ENCODE measurements around the gene ITGA8. TPM values are rescaled to one million over a fixed set of nuclear protein-coding genes. Genes with fewer than 3 reads are reported as not detected.
"Not testable (repeated sequence)": the region's sequence is repeated elsewhere in the genome, so short reads cannot be mapped to it uniquely, and the experiment has no call there.

ITGA8 gene
- total RNA-seq, 1 experiment from 2014 or later, result 0.02 TPM

DNA sequence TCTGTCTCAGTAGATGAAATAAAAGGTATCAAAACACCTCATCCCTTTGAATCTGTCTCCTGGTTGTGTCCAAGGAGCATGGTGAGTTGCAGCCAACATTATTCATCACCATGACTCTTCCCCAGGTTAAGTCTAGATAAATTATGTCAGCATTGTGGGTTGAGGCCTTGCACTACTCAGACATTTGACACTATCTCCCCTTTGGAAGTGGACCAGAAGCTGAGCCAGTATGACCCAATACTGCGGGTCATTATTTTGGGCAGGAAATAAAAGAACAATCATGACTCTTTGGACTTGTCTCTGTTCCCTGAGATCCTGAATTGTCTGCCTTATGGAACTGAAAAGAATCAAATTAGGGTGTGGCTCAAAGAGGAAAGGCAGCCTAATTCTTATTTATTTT is 180.5 kb downstream of the ITGA8 start:
- no peak overlapping the region for H2AFZ ChIP-seq (ENCODE audit: low read depth, low read length, poor library complexity, severe bottlenecking)
- H3K36me3 ChIP-seq (ENCODE audit: control insufficient read depth in 1 of 2, insufficient read depth in 2 of 2, low read length in 2 of 2), result no peaks in the 10 kb centered on the region
- H3K79me2 ChIP-seq (ENCODE audit: insufficient read depth, low read length), result no peaks in the 10 kb centered on the region
- intact Hi-C loops (cut with micrococcal nuclease), result no loop called here
- H3K9me2 ChIP-seq (ENCODE audit: insufficient read depth), result no peaks in the 10 kb centered on the region
- no peak overlapping the region for H3K4me3 ChIP-seq (replicated peaks in 1 of 2; ENCODE audit: low read depth in 1 of 2, low read length in 2 of 2)
- no TSS peak for BruUV-seq (replicated peaks)
- ChIA-PET CTCF (no interaction called here), RAD21 (ENCODE audit: low non-redundant PET in 1 of 2, low total read pairs in 2 of 2, uncharacterized antibody in 2 of 2, unreplicated experiment in 2 of 2) (no interaction called here), POLR2A (no interaction called here)
- no peak overlapping the region for H3K27ac ChIP-seq (ENCODE audit: low read depth, low read length)
- no peaks in the 10 kb centered on the region for H4K20me1 ChIP-seq (ENCODE audit: insufficient read depth)
- no peak overlapping the region for H3K4me2 ChIP-seq (ENCODE audit: low read length)
- H3K4me1 ChIP-seq (ENCODE audit: control insufficient read depth in 1 of 2, insufficient read depth in 2 of 2, low read length in 2 of 2), result no peaks in the 10 kb centered on the region
- no peak overlapping the region for H3K9ac ChIP-seq (ENCODE audit: low read length)
- TF ChIP-seq JUND (IDR thresholded peaks at IDR 0.05) (no peak), ATF3 (IDR thresholded peaks at IDR 0.05) (no peak), ZBTB33 (IDR thresholded peaks at IDR 0.05; ENCODE audit: extremely low read depth, insufficient replicate concordance, low read length) (no peak), FOSL1 (IDR thresholded peaks at IDR 0.05; ENCODE audit: low read depth) (no peak), ELF1 (IDR thresholded peaks at IDR 0.05; ENCODE audit: borderline replicate concordance, low read depth) (no peak), EGR1 (IDR thresholded peaks at IDR 0.05; ENCODE audit: low read depth) (no peak), EZH2phosphoT487 (IDR thresholded peaks at IDR 0.05; ENCODE audit: borderline replicate concordance) (no peak), RAD21 (IDR thresholded peaks at IDR 0.05; ENCODE audit: low read depth) (no peak), EZH2 (IDR thresholded peaks at IDR 0.05) (no peak)
- no peaks in the 10 kb centered on the region for H3K9me3 ChIP-seq (ENCODE audit: control insufficient read depth in 1 of 2, insufficient read depth in 1 of 2, low read depth in 1 of 2, low read length in 2 of 2)
- H3K27me3 ChIP-seq (ENCODE audit: insufficient read depth, low read length), result peaks cover 19% of the 10 kb centered on the region
- no peak for ATAC-seq
- no peak for DNase-seq (ENCODE audit: low read depth, low spot score)

- CTCF ChIA-PET; H3K4me3 ChIP-seq (replicated peaks in 1 of 2; ENCODE audit: low read depth in 1 of 2, low read length in 2 of 2); DNase-seq (ENCODE audit: low read depth, low spot score); H3K27ac ChIP-seq (ENCODE audit: low read depth, low read length); H3K9me3 ChIP-seq (ENCODE audit: control insufficient read depth in 1 of 2, insufficient read depth in 1 of 2, low read depth in 1 of 2, low read length in 2 of 2); H3K9ac ChIP-seq (ENCODE audit: low read length); H3K4me1 ChIP-seq (ENCODE audit: control insufficient read depth in 1 of 2, insufficient read depth in 2 of 2, low read length in 2 of 2); intact Hi-C loops (cut with micrococcal nuclease); RAD21 ChIA-PET (ENCODE audit: low non-redundant PET in 1 of 2, low total read pairs in 2 of 2, uncharacterized antibody in 2 of 2, unreplicated experiment in 2 of 2); H3K9me2 ChIP-seq (ENCODE audit: insufficient read depth); H4K20me1 ChIP-seq (ENCODE audit: insufficient read depth); H3K36me3 ChIP-seq (ENCODE audit: control insufficient read depth in 1 of 2, insufficient read depth in 2 of 2, low read length in 2 of 2); POLR2A ChIA-PET; BruUV-seq (replicated peaks); H3K79me2 ChIP-seq (ENCODE audit: insufficient read depth, low read length); H3K4me2 ChIP-seq (ENCODE audit: low read length); H2AFZ ChIP-seq (ENCODE audit: low read depth, low read length, poor library complexity, severe bottlenecking); ATAC-seq: not testable (repeated sequence)
- H3K27me3 ChIP-seq (ENCODE audit: insufficient read depth, low read length), result peaks cover 36% of the 10 kb centered on the region
Observed at GRCh38 chr10:15534928-15535538, 184.7 kb downstream of the ITGA8 start.
